ENCODE measurements around the gene FKRP.

Gene FKRP

GRCh38 chr19:46717716-46718143 lies 28.1 kb upstream of the FKRP start:
- TF ChIP-seq TCF12 (IDR thresholded peaks at IDR 0.05; ENCODE audit: low read depth) (no peak), REST (IDR thresholded peaks at IDR 0.05; ENCODE audit: low read depth) (no peak), RAD21 (IDR thresholded peaks at IDR 0.05; ENCODE audit: low read depth) (no peak), FOXM1 (IDR thresholded peaks at IDR 0.05; ENCODE audit: borderline replicate concordance, low read depth) (no peak), CREB1 (IDR thresholded peaks at IDR 0.05; ENCODE audit: low read depth) (no peak), EP300 (IDR thresholded peaks at IDR 0.05; ENCODE audit: borderline replicate concordance) (no peak), EGR1 (IDR thresholded peaks at IDR 0.05) (no peak), TAF1 (IDR thresholded peaks at IDR 0.05; ENCODE audit: low read depth) (no peak), CEBPB (IDR thresholded peaks at IDR 0.05) (no peak), YY1 (IDR thresholded peaks at IDR 0.05; ENCODE audit: low read depth) (no peak), MAX (IDR thresholded peaks at IDR 0.05) (no peak), USF1 (IDR thresholded peaks at IDR 0.05) (no peak), NFIC (IDR thresholded peaks at IDR 0.05) (no peak), ZBTB7A (IDR thresholded peaks at IDR 0.05; ENCODE audit: low read depth) (no peak), TEAD4 (IDR thresholded peaks at IDR 0.05) (no peak)

GRCh38 chr19:46718157-46718933 lies 27.5 kb upstream of the FKRP start:
- no peak for TF ChIP-seq FOXM1 (IDR thresholded peaks at IDR 0.05; ENCODE audit: borderline replicate concordance, low read depth)
- no peak for TF ChIP-seq EP300 (IDR thresholded peaks at IDR 0.05; ENCODE audit: borderline replicate concordance)
- TF ChIP-seq REST (IDR thresholded peaks at IDR 0.05; ENCODE audit: low read depth), result no peak
- no peak for TF ChIP-seq EGR1 (IDR thresholded peaks at IDR 0.05)
- no peak for TF ChIP-seq TAF1 (IDR thresholded peaks at IDR 0.05; ENCODE audit: low read depth)
- no peak for TF ChIP-seq CEBPB (IDR thresholded peaks at IDR 0.05)
- TF ChIP-seq USF1 (IDR thresholded peaks at IDR 0.05), result no peak
- TF ChIP-seq RAD21 (IDR thresholded peaks at IDR 0.05; ENCODE audit: low read depth), result no peak
- no peak for TF ChIP-seq NFIC (IDR thresholded peaks at IDR 0.05)
- no peak for TF ChIP-seq TCF12 (IDR thresholded peaks at IDR 0.05; ENCODE audit: low read depth)
- TF ChIP-seq MAX (IDR thresholded peaks at IDR 0.05), result no peak
- no peak for TF ChIP-seq YY1 (IDR thresholded peaks at IDR 0.05; ENCODE audit: low read depth)
- TF ChIP-seq TEAD4 (IDR thresholded peaks at IDR 0.05), result no peak
- TF ChIP-seq CREB1 (IDR thresholded peaks at IDR 0.05; ENCODE audit: low read depth), result no peak
- TF ChIP-seq ZBTB7A (IDR thresholded peaks at IDR 0.05; ENCODE audit: low read depth), result no peak

GRCh38 chr19:46718934-46719622 lies 26.8 kb upstream of the FKRP start:
- TF ChIP-seq NFIC (IDR thresholded peaks at IDR 0.05), result no peak

GRCh38 chr19:46719629-46720502 lies 26.0 kb upstream of the FKRP start:
- TF ChIP-seq NFIC (IDR thresholded peaks at IDR 0.05), result no peak
- no peak for TF ChIP-seq MAX (IDR thresholded peaks at IDR 0.05)
- no peak for TF ChIP-seq ZBTB7A (IDR thresholded peaks at IDR 0.05; ENCODE audit: low read depth)
- TF ChIP-seq TCF12 (IDR thresholded peaks at IDR 0.05; ENCODE audit: low read depth), result no peak
- TF ChIP-seq EGR1 (IDR thresholded peaks at IDR 0.05), result no peak
- no peak for TF ChIP-seq CEBPB (IDR thresholded peaks at IDR 0.05)
- no peak for TF ChIP-seq RAD21 (IDR thresholded peaks at IDR 0.05; ENCODE audit: low read depth)
- no peak for TF ChIP-seq YY1 (IDR thresholded peaks at IDR 0.05; ENCODE audit: low read depth)
- no peak for TF ChIP-seq TAF1 (IDR thresholded peaks at IDR 0.05; ENCODE audit: low read depth)
- TF ChIP-seq CREB1 (IDR thresholded peaks at IDR 0.05; ENCODE audit: low read depth), result no peak
- TF ChIP-seq FOXM1 (IDR thresholded peaks at IDR 0.05; ENCODE audit: borderline replicate concordance, low read depth), result no peak
- TF ChIP-seq TEAD4 (IDR thresholded peaks at IDR 0.05), result no peak
- TF ChIP-seq EP300 (IDR thresholded peaks at IDR 0.05; ENCODE audit: borderline replicate concordance), result no peak
- TF ChIP-seq USF1 (IDR thresholded peaks at IDR 0.05), result no peak
